Astrocyte (in vitro differentiated cells and primary cell): ENCODE data around the gene HNF4A. TPM values are rescaled to one million over a fixed set of nuclear protein-coding genes. Genes with fewer than 3 reads are reported as not detected.
A peak's percentile ranks its signal among the peaks of the same experiment; 100 is the strongest.

Experiments
- DNase-seq: peaks from one replicate; pipeline ENCODE4 v3.0.0-alpha.2; 2010; ENCODE audit warnings: low read depth
- FAIRE-seq: peaks from 2 replicates; lab custom pipeline; 2011; peaks lifted over from hg19 to GRCh38; lab: Jason Lieb, UNC
- H2AFZ ChIP-seq: 2 replicates; pipeline ENCODE4 v1.6.0; 2012; ENCODE audit warnings: low read depth, low read length, inconsistent platforms
- H3K27ac ChIP-seq: 2 replicates; pipeline ENCODE4 v1.5.1; 2011; ENCODE audit warnings: low read depth, low read length, inconsistent platforms
- H3K27me3 ChIP-seq: 2 replicates; pipeline ENCODE4 v1.6.0; 2011; ENCODE audit warnings: low read length, inconsistent platforms; ENCODE audit not compliant: insufficient read depth
- H3K36me3 ChIP-seq: 2 replicates; pipeline ENCODE4 v1.5.1; 2011; ENCODE audit warnings: low read length, inconsistent platforms; ENCODE audit not compliant: insufficient read depth
- H3K4me1 ChIP-seq: 2 replicates; pipeline ENCODE4 v1.5.1; 2011; ENCODE audit warnings: low read length, inconsistent platforms; ENCODE audit not compliant: insufficient read depth
- H3K4me2 ChIP-seq: 2 replicates; pipeline ENCODE4 v1.6.0; 2012; ENCODE audit warnings: low read length, inconsistent platforms
- H3K4me3 ChIP-seq: 2 replicates; pipeline ENCODE4 v1.5.1; 2011; ENCODE audit warnings: low read depth, mild to moderate bottlenecking, low read length, inconsistent platforms; ENCODE audit not compliant: insufficient read depth
- H3K79me2 ChIP-seq: 2 replicates; pipeline ENCODE4 v1.6.0; 2012; ENCODE audit warnings: mild to moderate bottlenecking, low read length, inconsistent platforms; ENCODE audit not compliant: insufficient read depth
- H3K9ac ChIP-seq: 2 replicates; pipeline ENCODE4 v1.6.0; 2012; ENCODE audit warnings: mild to moderate bottlenecking, low read length, inconsistent platforms
- H3K9me3 ChIP-seq: 2 replicates; pipeline ENCODE4 v1.5.1; 2012; ENCODE audit warnings: low read depth, mild to moderate bottlenecking, low read length, inconsistent platforms; ENCODE audit not compliant: insufficient read depth
- H4K20me1 ChIP-seq: 2 replicates; pipeline ENCODE4 v1.6.0; 2012; ENCODE audit warnings: low read length, inconsistent platforms; ENCODE audit not compliant: insufficient read depth
- H3K27ac Mint-ChIP-seq: one replicate; pipeline ENCODE4 v1.8.0; 2021; ENCODE audit warnings: mild to moderate bottlenecking, mixed read lengths; ENCODE audit not compliant: unreplicated experiment
- H3K27me3 Mint-ChIP-seq: one replicate; pipeline ENCODE4 v1.8.0; 2021; ENCODE audit warnings: low read depth, mixed read lengths; ENCODE audit not compliant: unreplicated experiment
- H3K36me3 Mint-ChIP-seq: one replicate; pipeline ENCODE4 v1.8.0; 2021; ENCODE audit warnings: low read depth, mixed read lengths; ENCODE audit not compliant: unreplicated experiment
- H3K4me1 Mint-ChIP-seq: one replicate; pipeline ENCODE4 v1.8.0; 2021; ENCODE audit warnings: low read depth, mixed read lengths; ENCODE audit not compliant: unreplicated experiment
- H3K4me3 Mint-ChIP-seq: one replicate; pipeline ENCODE4 v1.8.0; 2021; ENCODE audit warnings: mild to moderate bottlenecking, moderate library complexity, mixed read lengths; ENCODE audit not compliant: unreplicated experiment
- H3K9me3 Mint-ChIP-seq: one replicate; pipeline ENCODE4 v1.8.0; 2021; ENCODE audit warnings: mild to moderate bottlenecking, mixed read lengths; ENCODE audit not compliant: unreplicated experiment
- CTCF ChIP-seq: IDR thresholded peaks from 2 replicates; pipeline ENCODE4 v1.5.1; 2011; ENCODE audit warnings: low read depth, mild to moderate bottlenecking, inconsistent platforms, low read length, moderate library complexity; ENCODE audit not compliant: insufficient read depth
- EZH2 ChIP-seq: IDR thresholded peaks from 2 replicates; pipeline ENCODE4 v1.6.1; 2012; ENCODE audit warnings: mild to moderate bottlenecking, low read length, inconsistent platforms; ENCODE audit not compliant: insufficient read depth
- total RNA-seq: library from RNA; stranded (reverse); gene quantifications from 2 replicates; pipeline ENCODE4 v1.2.1, GENCODE V29; 2021

Gene HNF4A
- total RNA-seq, 1 donor from 2014 or later: not detected

- no peak overlapping the region for H2AFZ ChIP-seq
- no peak overlapping the region for H3K4me3 Mint-ChIP-seq
- DNase-seq (no peak), FAIRE-seq (no peak)
- H3K27ac Mint-ChIP-seq: no peak overlapping the region
- H3K36me3 Mint-ChIP-seq: no peaks in the 10 kb centered on the region
- no peak overlapping the region for H3K27ac ChIP-seq
- peaks cover 4% of the 10 kb centered on the region for H3K27me3 Mint-ChIP-seq
- no peaks in the 10 kb centered on the region for H3K36me3 ChIP-seq
- H3K9me3 Mint-ChIP-seq: no peaks in the 10 kb centered on the region
- no peaks in the 10 kb centered on the region for H3K4me1 ChIP-seq
- no peak overlapping the region for H3K9ac ChIP-seq
- TF ChIP-seq CTCF (no peak), EZH2 (no peak)
- no peaks in the 10 kb centered on the region for H3K79me2 ChIP-seq
- H3K27me3 ChIP-seq: peaks cover 4% of the 10 kb centered on the region
- no peaks in the 10 kb centered on the region for H4K20me1 ChIP-seq
- no peak overlapping the region for H3K4me2 ChIP-seq
- H3K4me1 Mint-ChIP-seq: peaks cover 2% of the 10 kb centered on the region
- H3K9me3 ChIP-seq: no peaks in the 10 kb centered on the region
- no peak overlapping the region for H3K4me3 ChIP-seq
Measured at GRCh38 chr20:44367746-44368145, 12.2 kb downstream of the HNF4A start.

DNA sequence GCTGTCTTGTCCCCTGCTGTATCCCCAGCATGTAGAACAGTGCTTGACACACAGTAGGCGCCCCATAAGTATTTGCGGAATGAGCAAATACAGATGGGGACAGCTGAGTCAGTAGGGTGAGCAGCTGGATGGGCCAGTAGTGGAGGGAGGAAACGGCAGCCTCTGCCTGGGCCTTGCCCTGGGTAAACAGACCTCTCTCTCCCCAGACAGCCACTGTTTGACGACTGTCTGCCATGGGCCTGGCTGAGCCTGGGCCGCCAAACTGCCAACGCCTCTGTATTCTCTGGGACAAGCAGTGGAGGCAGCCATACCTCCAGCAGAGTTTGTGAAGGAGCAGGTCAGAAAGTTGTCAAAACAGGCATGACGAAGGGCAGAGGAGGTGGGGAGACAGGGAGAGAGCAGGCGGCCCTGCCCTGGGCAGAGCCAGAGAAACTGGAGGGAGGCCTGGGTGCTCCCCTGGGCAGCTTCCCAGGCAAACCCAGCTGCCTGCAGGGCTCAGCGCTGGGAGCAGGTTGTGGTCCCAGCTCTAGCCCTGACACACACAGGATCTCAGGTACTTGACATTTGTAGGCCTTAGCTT, 15.2 kb downstream of the HNF4A start:
- Mint-ChIP-seq H3K27ac (no peak overlapping the region), H3K9me3 (no peaks in the 10 kb centered on the region), H3K4me1 (peaks cover 2% of the 10 kb centered on the region), H3K36me3 (no peaks in the 10 kb centered on the region), H3K4me3 (no peak overlapping the region), H3K27me3 (peaks cover 8% of the 10 kb centered on the region)
- peaks cover 4% of the 10 kb centered on the region for H3K27me3 ChIP-seq
- no peaks in the 10 kb centered on the region for H3K9me3 ChIP-seq
- no peak for TF ChIP-seq CTCF
- no peak for TF ChIP-seq EZH2
- DNase-seq (no peak), FAIRE-seq (no peak)
- H2AFZ ChIP-seq: peak overlapping the region; percentile 56
- H3K79me2 ChIP-seq: no peaks in the 10 kb centered on the region
- H3K4me3 ChIP-seq: no peak overlapping the region
- H3K9ac ChIP-seq: no peak overlapping the region
- H3K4me1 ChIP-seq: no peaks in the 10 kb centered on the region
- H4K20me1 ChIP-seq: no peaks in the 10 kb centered on the region
- H3K36me3 ChIP-seq: no peaks in the 10 kb centered on the region
- H3K4me2 ChIP-seq: no peak overlapping the region
- H3K27ac ChIP-seq: no peak overlapping the region

DNA sequence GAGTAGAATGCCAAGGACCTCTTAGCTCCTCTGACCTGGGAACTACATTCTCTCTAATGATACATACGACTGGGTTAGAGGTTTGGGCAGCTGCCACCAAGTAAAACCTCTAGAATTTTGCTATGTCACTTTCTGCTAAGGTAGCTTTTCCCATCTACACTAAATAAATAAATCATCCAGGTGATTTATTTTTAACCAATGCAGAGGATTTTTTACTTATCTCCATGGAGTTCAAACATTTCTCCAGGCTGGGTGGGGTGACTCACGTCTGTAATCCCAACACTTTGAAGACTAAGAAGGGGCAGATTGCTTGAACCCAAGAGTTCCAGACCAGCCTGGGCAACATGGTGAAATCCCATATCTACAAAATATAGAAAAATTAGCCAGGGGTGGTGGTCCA, 27.1 kb downstream of the HNF4A start:
- Mint-ChIP-seq H3K9me3 (no peaks in the 10 kb centered on the region), H3K4me1 (no peaks in the 10 kb centered on the region), H3K36me3 (no peaks in the 10 kb centered on the region), H3K27ac (no peak overlapping the region), H3K27me3 (peaks cover 5% of the 10 kb centered on the region), H3K4me3 (no peak overlapping the region)
- Histone ChIP-seq H2AFZ (no peak overlapping the region), H3K4me1 (no peaks in the 10 kb centered on the region), H3K27ac (no peak overlapping the region), H3K79me2 (no peaks in the 10 kb centered on the region), H3K9ac (no peak overlapping the region), H3K27me3 (no peaks in the 10 kb centered on the region), H4K20me1 (no peaks in the 10 kb centered on the region), H3K4me3 (no peak overlapping the region), H3K36me3 (no peaks in the 10 kb centered on the region), H3K4me2 (no peak overlapping the region), H3K9me3 (no peaks in the 10 kb centered on the region)
- DNase-seq: no peak
- TF ChIP-seq EZH2 (no peak), CTCF (no peak)
- no peak for FAIRE-seq
